OCI-LY7 (cell line): ENCODE data around the gene NEUROG1. TPM values are rescaled to one million over a fixed set of nuclear protein-coding genes. Genes with fewer than 3 reads are reported as not detected.

Source experiments
- Bru-seq: library from RNA; stranded (reverse); fragments of 400-500 nt; gene quantifications from one replicate; lab custom pipeline; 2021; lab: Mats Ljungman, UMichigan
- BruChase-seq, 2 experiments: library from RNA; stranded (reverse); fragments of 400-500 nt; gene quantifications; one replicate each; lab custom pipeline; 2021; lab: Mats Ljungman, UMichigan
- BruUV-seq: library from RNA; stranded (reverse); fragments of 400-500 nt; replicated peaks from 2 replicates; lab custom pipeline; 2021; lab: Mats Ljungman, UMichigan
- CTCF ChIA-PET: fragments of 300-600 bp; sonication (Branson Sonifier 250); formaldehyde crosslinking; loops from one replicate; lab custom pipeline; 2022; ENCODE audit warnings: antibody characterized with exemption; ENCODE audit not compliant: unreplicated experiment; lab: Charles Lee
- POLR2A ChIA-PET: fragments of 300-600 bp; sonication (Branson Sonifier 250); formaldehyde crosslinking; loops from one replicate; lab custom pipeline; 2022; ENCODE audit warnings: antibody characterized with exemption; lab: Charles Lee
- DNase-seq: peaks from one replicate; pipeline ENCODE4 v3.0.0-alpha.2; 2015; ENCODE audit warnings: low spot score
- H2AFZ ChIP-seq: fragments of 200-600 bp; sonication (generic), shearing (Covaris generic); 2 replicates; pipeline ENCODE4 v1.6.1; 2014; ENCODE audit warnings: mild to moderate bottlenecking, antibody characterized with exemption, low read length, moderate library complexity
- H3K27ac ChIP-seq: fragments of 200-600 bp; sonication (generic); 2 replicates; pipeline ENCODE4 v1.5.1; 2014; ENCODE audit warnings: mixed run types, low read depth, mild to moderate bottlenecking, moderate library complexity, low read length, inconsistent platforms; ENCODE audit not compliant: poor library complexity, severe bottlenecking
- H3K36me3 ChIP-seq: fragments of 200-600 bp; sonication (generic); 2 replicates; pipeline ENCODE4 v1.6.1; 2014; ENCODE audit warnings: mild to moderate bottlenecking, antibody characterized with exemption, low read length, moderate library complexity, mixed read lengths; ENCODE audit not compliant: insufficient read depth
- H3K4me1 ChIP-seq: fragments of 200-600 bp; sonication (generic); 2 replicates; pipeline ENCODE4 v1.5.1; 2014; ENCODE audit warnings: mild to moderate bottlenecking, low read length; ENCODE audit not compliant: insufficient read depth, poor library complexity, severe bottlenecking
- H3K4me2 ChIP-seq: fragments of 200-600 bp; sonication (generic); 2 replicates; pipeline ENCODE4 v1.6.1; 2014; ENCODE audit warnings: mild to moderate bottlenecking, low read length
- H3K4me3 ChIP-seq: fragments of 200-600 bp; sonication (generic); 2 replicates; pipeline ENCODE4 v1.5.1; 2014; ENCODE audit warnings: mild to moderate bottlenecking, low read depth, low read length; ENCODE audit not compliant: poor library complexity, severe bottlenecking
- H3K79me2 ChIP-seq: fragments of 200-600 bp; sonication (generic); 2 replicates; pipeline ENCODE4 v1.6.1; 2016; ENCODE audit warnings: low read depth, mild to moderate bottlenecking, low read length, moderate library complexity, mixed read lengths; ENCODE audit not compliant: insufficient read depth
- H3K9me2 ChIP-seq: fragments of 200-600 bp; sonication (generic); 2 replicates; pipeline ENCODE4 v1.6.1; 2016; ENCODE audit warnings: mild to moderate bottlenecking, low read length, mixed read lengths; ENCODE audit not compliant: insufficient read depth
- H3K9me3 ChIP-seq: fragments of 200-600 bp; sonication (generic); 2 replicates; pipeline ENCODE4 v1.6.1; 2014; ENCODE audit warnings: mild to moderate bottlenecking, mixed run types, low read length, mixed read lengths
- H4K20me1 ChIP-seq: fragments of 200-600 bp; sonication (generic); 2 replicates; pipeline ENCODE4 v1.6.1; 2014; ENCODE audit warnings: mild to moderate bottlenecking, antibody characterized with exemption, low read length, moderate library complexity, mixed read lengths; ENCODE audit not compliant: insufficient read depth
- EZH2phosphoT487 ChIP-seq: fragments of 200-600 bp; sonication (generic); IDR thresholded peaks from 2 replicates; pipeline ENCODE4 v1.6.1; 2018; ENCODE audit warnings: low read depth, borderline replicate concordance, mild to moderate bottlenecking, mixed run types, antibody characterized with exemption, low read length, moderate library complexity, mixed read lengths
- intact Hi-C: fragments of 100-400 bp; cut with micrococcal nuclease; formaldehyde crosslinking; loops from one replicate; pipeline ENCODE4 v1.10.0; 2022; ENCODE audit not compliant: unreplicated experiment
- long read RNA-seq: library from polyadenylated mRNA; stranded (forward); transcript quantifications from one replicate; pipeline ENCODE4 v2.0.0, GENCODE V29; 2022
- total RNA-seq, 2 experiments: library from RNA; depleted of rRNA in 1 of 2; stranded (reverse); fragments of >200 nt in 1 of 2; shearing (Covaris generic) in 1 of 2; gene quantifications; 2 replicates each; pipeline ENCODE4 v1.2.3, GENCODE V29; 2014 to 2022
- TF ChIP-seq, protein P1 (sequence below): fragments of 200-600 bp; sonication (generic); conservative IDR thresholded peaks from 2 replicates; pipeline ENCODE4 v1.5.1; 2014; ENCODE audit warnings: mild to moderate bottlenecking, antibody characterized with exemption, low read length, moderate library complexity, mixed read lengths

Gene NEUROG1, protein sequence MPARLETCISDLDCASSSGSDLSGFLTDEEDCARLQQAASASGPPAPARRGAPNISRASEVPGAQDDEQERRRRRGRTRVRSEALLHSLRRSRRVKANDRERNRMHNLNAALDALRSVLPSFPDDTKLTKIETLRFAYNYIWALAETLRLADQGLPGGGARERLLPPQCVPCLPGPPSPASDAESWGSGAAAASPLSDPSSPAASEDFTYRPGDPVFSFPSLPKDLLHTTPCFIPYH
- total RNA-seq (2014; rRNA removed; shearing (Covaris generic)) (not detected in 2 replicates), total RNA-seq (2022) (not detected in 2 replicates), Bru-seq, nascent RNA (not detected), BruChase-seq, experiment 1, labeled RNA remaining after a 6-hour chase (not detected), BruChase-seq, experiment 2, labeled RNA remaining after a 2-hour chase (not detected)
- long read RNA-seq: 0 reads

DNA sequence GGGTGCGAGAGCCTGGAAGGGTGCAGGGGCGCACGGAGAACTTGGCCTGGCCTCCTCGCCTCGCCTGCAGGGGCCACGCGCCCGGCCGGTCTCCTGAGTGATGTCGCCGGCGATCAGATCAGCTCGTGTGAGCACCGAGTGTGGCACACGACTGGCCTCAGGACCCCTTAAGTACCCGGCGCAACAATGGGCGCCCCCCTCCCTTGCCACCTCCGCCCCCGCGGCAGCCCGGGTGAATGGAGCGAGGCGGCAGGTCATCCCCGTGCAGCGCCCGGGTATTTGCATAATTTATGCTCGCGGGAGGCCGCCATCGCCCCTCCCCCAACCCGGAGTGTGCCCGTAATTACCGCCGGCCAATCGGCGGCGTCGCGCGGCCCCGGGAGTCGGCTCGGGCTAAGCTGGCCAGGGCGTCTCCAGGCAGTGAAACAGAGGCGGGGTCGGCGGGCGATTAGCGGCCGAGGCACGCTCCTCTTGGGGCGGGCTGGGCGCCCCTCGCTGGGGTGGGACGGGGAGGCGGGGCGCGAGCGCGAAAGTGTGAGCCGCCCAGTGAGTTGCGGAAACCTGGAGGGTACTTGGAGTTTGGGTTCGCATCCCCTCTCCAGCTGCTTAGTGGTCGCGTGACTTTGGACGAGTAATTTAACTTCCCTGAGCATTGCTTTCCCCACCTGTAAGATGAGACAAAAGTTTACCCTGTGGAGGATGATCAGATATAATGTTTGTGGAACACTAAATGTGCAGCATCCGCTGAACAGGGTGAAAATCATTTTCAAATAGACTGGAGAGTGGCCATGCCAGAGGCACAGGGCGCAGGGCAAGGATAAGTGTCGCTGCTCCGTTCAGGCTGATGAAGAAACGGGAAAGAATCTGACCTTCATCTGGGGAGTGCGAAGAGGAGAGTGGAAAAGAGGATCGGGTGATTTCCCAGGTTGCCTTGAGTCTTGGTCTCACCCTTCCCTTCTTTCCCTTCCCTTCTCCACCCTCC lies at the start of gene NEUROG1:
Gene NEUROG1 (minus strand): TSS at position 145 of the 982 bp plus-strand sequence. CDS start 274 bp downstream, outside the sequence.
- intact Hi-C loops: loop anchor here (5.0 kb wide), 1 partner anchor 59 kb away; no protein-coding TSS in a partner anchor
- ChIA-PET CTCF (no interaction called here), POLR2A (no interaction called here)
- no TSS peak for BruUV-seq
- Histone ChIP-seq H3K9me2 (no peaks in the 10 kb centered on the region), H3K36me3 (no peaks in the 10 kb centered on the region), H3K79me2 (no peaks in the 10 kb centered on the region), H3K9me3 (no peaks in the 10 kb centered on the region), H3K4me2 (no peak within 1 kb of the TSS), H3K4me1 (no peaks in the 10 kb centered on the region), H3K27ac (no peak within 1 kb of the TSS), H4K20me1 (no peaks in the 10 kb centered on the region), H3K4me3 (no peak within 1 kb of the TSS), H2AFZ (no peak within 1 kb of the TSS)
- TF ChIP-seq, protein P1, sequence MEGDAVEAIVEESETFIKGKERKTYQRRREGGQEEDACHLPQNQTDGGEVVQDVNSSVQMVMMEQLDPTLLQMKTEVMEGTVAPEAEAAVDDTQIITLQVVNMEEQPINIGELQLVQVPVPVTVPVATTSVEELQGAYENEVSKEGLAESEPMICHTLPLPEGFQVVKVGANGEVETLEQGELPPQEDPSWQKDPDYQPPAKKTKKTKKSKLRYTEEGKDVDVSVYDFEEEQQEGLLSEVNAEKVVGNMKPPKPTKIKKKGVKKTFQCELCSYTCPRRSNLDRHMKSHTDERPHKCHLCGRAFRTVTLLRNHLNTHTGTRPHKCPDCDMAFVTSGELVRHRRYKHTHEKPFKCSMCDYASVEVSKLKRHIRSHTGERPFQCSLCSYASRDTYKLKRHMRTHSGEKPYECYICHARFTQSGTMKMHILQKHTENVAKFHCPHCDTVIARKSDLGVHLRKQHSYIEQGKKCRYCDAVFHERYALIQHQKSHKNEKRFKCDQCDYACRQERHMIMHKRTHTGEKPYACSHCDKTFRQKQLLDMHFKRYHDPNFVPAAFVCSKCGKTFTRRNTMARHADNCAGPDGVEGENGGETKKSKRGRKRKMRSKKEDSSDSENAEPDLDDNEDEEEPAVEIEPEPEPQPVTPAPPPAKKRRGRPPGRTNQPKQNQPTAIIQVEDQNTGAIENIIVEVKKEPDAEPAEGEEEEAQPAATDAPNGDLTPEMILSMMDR: no peak
- TF ChIP-seq EZH2phosphoT487: no peak
- no peak for DNase-seq

DNA sequence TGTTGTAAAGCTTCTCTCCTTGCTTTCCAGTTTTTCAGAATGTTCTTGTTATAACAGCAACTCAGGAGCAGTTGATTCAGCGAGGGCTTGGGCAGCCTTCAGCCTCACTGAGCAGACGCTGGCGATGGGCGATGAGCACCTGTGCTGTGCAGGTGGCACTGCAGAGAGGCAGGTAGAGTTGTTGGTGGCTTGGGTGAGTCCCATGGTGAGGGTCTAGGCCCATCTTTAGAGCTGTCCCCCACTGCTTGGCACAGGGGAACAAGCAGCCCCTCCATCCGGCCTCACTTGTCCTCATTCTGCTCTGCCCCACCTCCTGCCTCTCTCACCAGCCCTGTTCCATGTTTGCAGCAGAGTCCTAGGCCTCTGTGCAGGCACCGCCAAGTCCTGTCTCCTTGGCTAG lies 49.2 kb upstream of the NEUROG1 start:
- no peak overlapping the region for H2AFZ ChIP-seq
- H3K79me2 ChIP-seq: no peaks in the 10 kb centered on the region
- ChIA-PET POLR2A (no interaction called here), CTCF (no interaction called here)
- DNase-seq: no peak
- H3K4me1 ChIP-seq: no peaks in the 10 kb centered on the region
- H3K4me3 ChIP-seq: no peak overlapping the region
- TF ChIP-seq, protein P1: no peak
- TF ChIP-seq EZH2phosphoT487: no peak
- no TSS peak for BruUV-seq
- intact Hi-C loops: no loop called here
- H3K9me2 ChIP-seq: no peaks in the 10 kb centered on the region
- no peak overlapping the region for H3K27ac ChIP-seq
- H3K36me3 ChIP-seq: no peaks in the 10 kb centered on the region
- no peaks in the 10 kb centered on the region for H3K9me3 ChIP-seq
- no peaks in the 10 kb centered on the region for H4K20me1 ChIP-seq
- H3K4me2 ChIP-seq: no peak overlapping the region
